ENCODE measurements around the gene USH2A. TPM values are rescaled to one million over a fixed set of nuclear protein-coding genes. Genes with fewer than 3 reads are reported as not detected.

Gene USH2A
- total and polyA plus RNA-seq, 8 donors, result 0.03 to 0.06 (median 0.04) TPM; not detected in 2

DNA sequence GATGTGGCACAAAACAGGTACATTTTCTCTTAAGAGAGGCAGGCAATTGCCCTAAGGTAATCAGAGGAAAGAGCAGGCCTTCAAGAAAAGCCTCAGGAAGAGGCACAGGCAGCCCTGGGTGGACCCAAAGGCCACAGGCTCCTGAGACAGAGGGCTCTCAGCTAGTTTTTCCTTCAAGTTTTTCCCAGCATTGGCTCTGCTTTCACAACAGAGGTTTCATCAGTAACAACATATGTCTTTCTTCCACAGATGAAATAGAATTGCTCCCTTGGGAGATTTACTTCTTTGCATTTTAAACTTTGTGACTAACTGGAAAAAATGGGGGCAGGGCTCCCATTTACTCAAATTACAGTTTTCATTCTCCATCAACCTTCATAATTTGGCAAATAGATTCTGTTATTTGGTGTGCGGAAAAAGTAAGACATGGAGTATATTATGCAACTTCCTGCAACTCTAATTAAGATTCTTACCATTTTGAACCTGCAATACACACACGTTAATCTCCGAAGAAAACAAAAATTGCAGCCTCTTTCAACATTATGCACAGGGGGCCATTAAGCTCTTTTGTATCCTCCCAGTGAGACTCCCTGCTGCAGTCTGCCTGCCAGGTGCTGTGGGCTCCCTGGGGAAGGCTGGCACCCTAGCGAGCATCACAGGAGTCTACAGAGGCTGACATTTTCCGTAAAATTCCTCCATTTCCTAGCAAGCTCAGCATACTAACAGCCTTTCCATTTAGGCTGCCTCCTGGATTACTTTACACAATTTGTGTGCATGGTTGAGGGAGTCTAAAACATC lies 282.3 kb downstream of the USH2A start:
- H3K4me3 ChIP-seq, result no peak overlapping the region
- DNase-seq (peak in 1 of 4 donors; percentile 25), ATAC-seq (no peak)
- no peaks in the 10 kb centered on the region for H3K27me3 ChIP-seq
- no peaks in the 10 kb centered on the region for H3K36me3 ChIP-seq
- intact Hi-C loops (cut with DNase I), result no loop called here
- no peaks in the 10 kb centered on the region for H3K9me3 ChIP-seq
- H3K4me1 ChIP-seq, result no peaks in the 10 kb centered on the region
- TF ChIP-seq, protein P1, sequence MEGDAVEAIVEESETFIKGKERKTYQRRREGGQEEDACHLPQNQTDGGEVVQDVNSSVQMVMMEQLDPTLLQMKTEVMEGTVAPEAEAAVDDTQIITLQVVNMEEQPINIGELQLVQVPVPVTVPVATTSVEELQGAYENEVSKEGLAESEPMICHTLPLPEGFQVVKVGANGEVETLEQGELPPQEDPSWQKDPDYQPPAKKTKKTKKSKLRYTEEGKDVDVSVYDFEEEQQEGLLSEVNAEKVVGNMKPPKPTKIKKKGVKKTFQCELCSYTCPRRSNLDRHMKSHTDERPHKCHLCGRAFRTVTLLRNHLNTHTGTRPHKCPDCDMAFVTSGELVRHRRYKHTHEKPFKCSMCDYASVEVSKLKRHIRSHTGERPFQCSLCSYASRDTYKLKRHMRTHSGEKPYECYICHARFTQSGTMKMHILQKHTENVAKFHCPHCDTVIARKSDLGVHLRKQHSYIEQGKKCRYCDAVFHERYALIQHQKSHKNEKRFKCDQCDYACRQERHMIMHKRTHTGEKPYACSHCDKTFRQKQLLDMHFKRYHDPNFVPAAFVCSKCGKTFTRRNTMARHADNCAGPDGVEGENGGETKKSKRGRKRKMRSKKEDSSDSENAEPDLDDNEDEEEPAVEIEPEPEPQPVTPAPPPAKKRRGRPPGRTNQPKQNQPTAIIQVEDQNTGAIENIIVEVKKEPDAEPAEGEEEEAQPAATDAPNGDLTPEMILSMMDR (IDR thresholded peaks at IDR 0.05), result no peak
- no peak overlapping the region for H3K27ac ChIP-seq

DNA sequence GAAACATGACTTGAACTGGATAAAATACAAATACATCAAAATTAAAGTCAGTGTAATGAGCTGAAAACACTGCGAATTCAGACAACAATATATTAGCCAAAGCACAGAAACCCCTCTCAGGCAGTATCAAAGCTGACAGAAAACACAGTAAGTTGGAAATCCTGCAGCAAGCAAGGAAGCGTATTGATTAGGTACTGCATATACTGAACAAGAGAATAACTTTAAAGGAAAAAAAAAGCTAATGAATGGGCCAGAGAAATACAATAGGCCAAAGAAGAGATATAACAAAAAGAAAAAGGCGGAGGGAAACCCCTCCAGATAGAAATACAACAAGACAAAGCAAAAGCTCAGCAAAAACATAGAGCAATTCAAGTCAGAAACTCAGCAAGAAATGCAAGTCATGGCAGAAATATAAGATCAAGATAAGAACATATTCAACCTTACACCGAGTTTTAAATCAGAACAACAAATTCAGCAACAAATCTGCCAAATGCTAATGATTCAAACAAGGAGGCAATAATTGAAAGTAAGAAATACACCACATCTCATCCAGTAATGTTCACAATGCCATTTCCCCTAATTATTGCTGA lies 299.0 kb downstream of the USH2A start:
- TF ChIP-seq, protein P1 (IDR thresholded peaks at IDR 0.05), result no peak
- Histone ChIP-seq H3K4me1 (no peaks in the 10 kb centered on the region), H3K4me3 (no peak overlapping the region), H3K27me3 (no peaks in the 10 kb centered on the region), H3K27ac (no peak overlapping the region), H3K9me3 (no peaks in the 10 kb centered on the region), H3K36me3 (no peaks in the 10 kb centered on the region)
- ATAC-seq, result no peak
- no peak for DNase-seq
- intact Hi-C loops (cut with DNase I), result no loop called here

DNA sequence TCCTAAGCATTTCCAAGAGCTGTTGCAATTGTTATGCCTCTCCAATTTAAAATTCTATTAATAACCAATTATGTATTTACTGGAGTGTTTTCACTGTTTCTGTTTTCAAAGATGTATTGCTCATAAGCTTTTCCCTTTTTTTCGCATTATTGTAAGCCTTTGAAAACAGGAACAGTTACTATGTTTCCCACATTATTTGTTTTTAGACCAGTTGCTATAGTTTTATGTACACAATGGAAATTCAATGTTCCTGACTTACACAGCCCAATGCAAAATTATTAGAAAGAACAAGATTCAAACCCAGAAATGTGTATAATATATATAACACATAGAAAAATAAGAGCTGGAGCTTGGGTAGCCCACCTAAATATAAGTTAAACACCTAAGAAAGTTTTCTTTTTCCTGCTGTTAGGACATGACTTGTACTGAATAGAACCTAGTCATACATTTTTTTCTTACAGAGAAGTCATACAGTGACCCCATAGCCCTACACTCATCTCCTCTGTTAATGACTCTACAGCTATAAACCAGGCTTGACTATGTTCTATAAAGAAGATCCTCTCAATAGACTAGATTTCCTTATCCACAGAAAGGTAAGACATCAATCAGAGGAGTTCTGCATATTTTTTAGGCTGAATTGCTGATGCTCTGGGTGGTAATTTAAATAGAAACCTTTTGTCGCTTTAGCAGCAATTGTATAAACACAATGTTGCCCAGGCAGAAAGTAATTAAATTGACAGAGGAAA lies 299.6 kb downstream of the USH2A start:
- DNase-seq (no peak), ATAC-seq (no peak)
- H3K4me3 ChIP-seq, result no peak overlapping the region
- H3K27me3 ChIP-seq, result no peaks in the 10 kb centered on the region
- no peaks in the 10 kb centered on the region for H3K4me1 ChIP-seq
- intact Hi-C loops (cut with DNase I), result no loop called here
- no peaks in the 10 kb centered on the region for H3K9me3 ChIP-seq
- TF ChIP-seq, protein P1 (IDR thresholded peaks at IDR 0.05), result no peak
- no peak overlapping the region for H3K27ac ChIP-seq
- H3K36me3 ChIP-seq, result no peaks in the 10 kb centered on the region

DNA sequence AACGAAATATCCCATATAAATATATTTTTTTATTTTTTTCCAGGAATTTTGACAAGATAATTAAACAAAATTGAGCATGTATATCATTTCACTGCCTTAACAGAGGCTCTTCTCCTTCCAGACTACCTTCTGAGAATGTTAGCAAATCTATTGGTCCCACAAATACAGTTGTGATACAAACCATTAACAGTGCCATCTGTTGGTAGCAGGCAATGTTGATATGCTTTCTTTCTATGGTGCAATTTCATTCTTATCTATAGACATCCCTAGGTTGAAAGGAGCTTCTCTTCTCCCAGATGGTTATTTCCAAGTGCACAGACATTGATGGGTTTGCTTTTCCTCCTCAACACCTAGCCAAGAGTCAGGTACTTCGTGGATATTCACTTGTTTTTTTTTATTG lies 303.6 kb downstream of the USH2A start:
- ATAC-seq (peak; percentile 53), DNase-seq (no peak)
- TF ChIP-seq, protein P1 (IDR thresholded peaks at IDR 0.05), result no peak
- H3K4me3 ChIP-seq, result no peak overlapping the region
- H3K9me3 ChIP-seq, result no peaks in the 10 kb centered on the region
- H3K27ac ChIP-seq, result no peak overlapping the region
- H3K27me3 ChIP-seq, result no peaks in the 10 kb centered on the region
- H3K4me1 ChIP-seq, result no peaks in the 10 kb centered on the region
- intact Hi-C loops (cut with DNase I), result no loop called here
- no peaks in the 10 kb centered on the region for H3K36me3 ChIP-seq

DNA sequence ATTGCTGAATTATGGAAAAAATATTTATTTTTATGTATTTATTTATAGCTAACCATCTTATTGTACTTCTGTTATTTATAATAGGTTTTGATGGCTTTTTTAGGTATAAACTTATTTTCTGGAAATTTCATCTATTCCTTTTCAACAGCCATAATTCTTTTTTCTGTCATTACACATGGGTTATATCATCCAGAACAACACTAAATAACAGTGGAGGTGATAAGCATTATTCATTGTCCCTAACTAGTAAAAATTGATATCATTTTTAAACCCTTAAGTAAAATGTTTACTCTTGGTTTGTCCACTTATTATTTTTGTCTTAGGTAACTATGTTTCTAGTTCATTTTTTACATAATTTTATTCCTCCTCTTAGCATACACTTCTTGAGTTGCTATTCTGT lies 309.1 kb downstream of the USH2A start:
- ATAC-seq, result no peak
- intact Hi-C loops (cut with DNase I), result no loop called here
- Histone ChIP-seq H3K36me3 (no peaks in the 10 kb centered on the region), H3K9me3 (no peaks in the 10 kb centered on the region), H3K27me3 (no peaks in the 10 kb centered on the region), H3K4me3 (no peak overlapping the region), H3K4me1 (no peaks in the 10 kb centered on the region), H3K27ac (no peak overlapping the region)
- TF ChIP-seq, protein P1 (IDR thresholded peaks at IDR 0.05), result no peak
- no peak for DNase-seq

All from left lung (tissue), 10 donors.